GM12891 (cell line): ENCODE data around the gene CBX6.

ENCODE experiments used
- POLR2A ChIP-seq: IDR thresholded peaks from 2 replicates; pipeline ENCODE4 v1.6.1; 2011; ENCODE audit warnings: low read depth, low read length, control low read depth
- POLR2AphosphoS5 ChIP-seq: IDR thresholded peaks from 2 replicates; pipeline ENCODE4 v1.6.1; 2011; ENCODE audit warnings: low read depth, low read length, control low read depth

GRCh38 chr22:38869663-38870062 is 2.4 kb downstream of the CBX6 start:
- TF ChIP-seq POLR2AphosphoS5 (no peak), POLR2A (no peak)
